ENCODE results near the gene SENP1. TPM values are rescaled to one million over a fixed set of nuclear protein-coding genes. Genes with fewer than 3 reads are reported as not detected.

SENP1 gene
- total and polyA plus RNA-seq, 2 of the 13 experiments (the other 11 are each of a cell fraction or from before 2014, with no cell fraction given), result 14.0 to 20.2 TPM

DNA sequence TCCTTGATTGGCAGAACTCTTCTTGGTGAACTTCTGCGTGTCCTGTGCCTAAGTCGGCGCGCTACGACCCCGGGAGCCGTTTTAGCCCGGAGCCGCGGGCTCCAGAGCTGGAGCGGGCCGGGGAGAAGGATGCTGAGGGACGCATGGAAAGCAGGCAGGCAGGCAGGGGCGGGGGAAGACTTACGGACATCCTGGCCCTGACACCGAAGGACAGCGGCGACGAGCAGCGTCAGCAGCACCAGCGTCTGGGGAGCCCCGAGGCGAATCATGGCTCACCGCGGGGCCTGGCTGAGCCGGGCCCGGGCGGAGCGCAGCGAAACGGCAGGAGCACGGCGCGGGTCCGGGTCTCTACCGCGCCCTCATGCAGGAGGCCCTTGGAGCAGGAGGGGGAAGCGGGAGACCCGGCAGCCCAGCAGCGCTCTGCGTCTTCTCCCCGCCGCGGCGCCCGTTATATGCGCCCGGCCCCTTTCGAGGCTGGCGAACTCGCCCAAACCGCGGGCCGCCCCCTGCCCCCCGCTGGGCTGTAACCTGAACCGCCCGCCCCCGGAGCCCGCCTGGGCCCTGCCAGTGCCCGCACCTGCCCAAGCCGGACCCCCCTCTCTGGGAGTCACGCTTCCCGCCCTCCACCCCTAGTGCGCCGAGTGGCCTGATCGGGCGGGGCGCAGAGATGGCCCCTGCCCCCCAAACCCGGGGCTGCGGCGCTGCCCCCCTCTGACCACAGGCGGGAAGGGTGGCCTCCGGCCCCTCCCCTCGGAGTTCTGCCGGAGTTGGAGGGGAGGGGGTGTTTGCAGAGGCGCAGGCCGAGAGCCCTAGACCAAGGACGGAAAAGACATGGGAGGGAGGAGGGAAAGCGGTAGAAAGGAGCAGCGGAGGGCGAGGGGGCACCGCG is 101.6 kb downstream of the SENP1 start, which contains the start of gene COL2A1 (continued):
- peak; percentile 78 for TF ChIP-seq HNRNPLL (IDR thresholded peaks at IDR 0.05; ENCODE audit: low read depth, low read length, poor library complexity, severe bottlenecking)
- TF ChIP-seq SMAD9 (CRISPR knock-in tag; IDR thresholded peaks at IDR 0.05), result 0 out of 2 replicates have a peak, but pooled peaks have one; percentile 44
- TF ChIP-seq CBFB (CRISPR knock-in tag; IDR thresholded peaks at IDR 0.05), result no peak
- TF ChIP-seq ZNF260 (CRISPR knock-in tag; IDR thresholded peaks at IDR 0.05; ENCODE audit: borderline replicate concordance, low read depth), result no peak
- TF ChIP-seq PHF21A (CRISPR knock-in tag; IDR thresholded peaks at IDR 0.05), result peak; percentile 30; the same call in 1 of the 2 replicates
- TF ChIP-seq ZBTB7A (CRISPR knock-in tag; IDR thresholded peaks at IDR 0.05), result 0 out of 2 replicates have a peak, but pooled peaks have one; percentile 23
- TF ChIP-seq, protein P1, sequence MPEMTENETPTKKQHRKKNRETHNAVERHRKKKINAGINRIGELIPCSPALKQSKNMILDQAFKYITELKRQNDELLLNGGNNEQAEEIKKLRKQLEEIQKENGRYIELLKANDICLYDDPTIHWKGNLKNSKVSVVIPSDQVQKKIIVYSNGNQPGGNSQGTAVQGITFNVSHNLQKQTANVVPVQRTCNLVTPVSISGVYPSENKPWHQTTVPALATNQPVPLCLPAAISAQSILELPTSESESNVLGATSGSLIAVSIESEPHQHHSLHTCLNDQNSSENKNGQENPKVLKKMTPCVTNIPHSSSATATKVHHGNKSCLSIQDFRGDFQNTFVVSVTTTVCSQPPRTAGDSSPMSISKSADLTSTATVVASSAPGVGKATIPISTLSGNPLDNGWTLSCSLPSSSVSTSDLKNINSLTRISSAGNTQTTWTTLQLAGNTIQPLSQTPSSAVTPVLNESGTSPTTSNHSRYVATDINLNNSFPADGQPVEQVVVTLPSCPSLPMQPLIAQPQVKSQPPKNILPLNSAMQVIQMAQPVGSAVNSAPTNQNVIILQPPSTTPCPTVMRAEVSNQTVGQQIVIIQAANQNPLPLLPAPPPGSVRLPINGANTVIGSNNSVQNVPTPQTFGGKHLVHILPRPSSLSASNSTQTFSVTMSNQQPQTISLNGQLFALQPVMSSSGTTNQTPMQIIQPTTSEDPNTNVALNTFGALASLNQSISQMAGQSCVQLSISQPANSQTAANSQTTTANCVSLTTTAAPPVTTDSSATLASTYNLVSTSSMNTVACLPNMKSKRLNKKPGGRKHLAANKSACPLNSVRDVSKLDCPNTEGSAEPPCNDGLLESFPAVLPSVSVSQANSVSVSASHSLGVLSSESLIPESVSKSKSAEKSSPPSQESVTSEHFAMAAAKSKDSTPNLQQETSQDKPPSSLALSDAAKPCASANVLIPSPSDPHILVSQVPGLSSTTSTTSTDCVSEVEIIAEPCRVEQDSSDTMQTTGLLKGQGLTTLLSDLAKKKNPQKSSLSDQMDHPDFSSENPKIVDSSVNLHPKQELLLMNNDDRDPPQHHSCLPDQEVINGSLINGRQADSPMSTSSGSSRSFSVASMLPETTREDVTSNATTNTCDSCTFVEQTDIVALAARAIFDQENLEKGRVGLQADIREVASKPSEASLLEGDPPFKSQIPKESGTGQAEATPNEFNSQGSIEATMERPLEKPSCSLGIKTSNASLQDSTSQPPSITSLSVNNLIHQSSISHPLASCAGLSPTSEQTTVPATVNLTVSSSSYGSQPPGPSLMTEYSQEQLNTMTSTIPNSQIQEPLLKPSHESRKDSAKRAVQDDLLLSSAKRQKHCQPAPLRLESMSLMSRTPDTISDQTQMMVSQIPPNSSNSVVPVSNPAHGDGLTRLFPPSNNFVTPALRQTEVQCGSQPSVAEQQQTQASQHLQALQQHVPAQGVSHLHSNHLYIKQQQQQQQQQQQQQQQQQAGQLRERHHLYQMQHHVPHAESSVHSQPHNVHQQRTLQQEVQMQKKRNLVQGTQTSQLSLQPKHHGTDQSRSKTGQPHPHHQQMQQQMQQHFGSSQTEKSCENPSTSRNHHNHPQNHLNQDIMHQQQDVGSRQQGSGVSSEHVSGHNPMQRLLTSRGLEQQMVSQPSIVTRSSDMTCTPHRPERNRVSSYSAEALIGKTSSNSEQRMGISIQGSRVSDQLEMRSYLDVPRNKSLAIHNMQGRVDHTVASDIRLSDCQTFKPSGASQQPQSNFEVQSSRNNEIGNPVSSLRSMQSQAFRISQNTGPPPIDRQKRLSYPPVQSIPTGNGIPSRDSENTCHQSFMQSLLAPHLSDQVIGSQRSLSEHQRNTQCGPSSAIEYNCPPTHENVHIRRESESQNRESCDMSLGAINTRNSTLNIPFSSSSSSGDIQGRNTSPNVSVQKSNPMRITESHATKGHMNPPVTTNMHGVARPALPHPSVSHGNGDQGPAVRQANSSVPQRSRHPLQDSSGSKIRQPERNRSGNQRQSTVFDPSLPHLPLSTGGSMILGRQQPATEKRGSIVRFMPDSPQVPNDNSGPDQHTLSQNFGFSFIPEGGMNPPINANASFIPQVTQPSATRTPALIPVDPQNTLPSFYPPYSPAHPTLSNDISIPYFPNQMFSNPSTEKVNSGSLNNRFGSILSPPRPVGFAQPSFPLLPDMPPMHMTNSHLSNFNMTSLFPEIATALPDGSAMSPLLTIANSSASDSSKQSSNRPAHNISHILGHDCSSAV (CRISPR knock-in tag; IDR thresholded peaks at IDR 0.05; ENCODE audit: borderline replicate concordance), result no peak
- no peak for TF ChIP-seq ZNF761 (CRISPR knock-in tag; conservative IDR thresholded peaks at IDR 0.05)
- TF ChIP-seq ZNF619 (CRISPR knock-in tag; IDR thresholded peaks at IDR 0.05), result 0 out of 2 replicates have a peak, but pooled peaks have one; percentile 7
- TF ChIP-seq KAT2B (IDR thresholded peaks at IDR 0.05; ENCODE audit: borderline replicate concordance, low read depth, low read length), result no peak
- TF ChIP-seq, protein P2, sequence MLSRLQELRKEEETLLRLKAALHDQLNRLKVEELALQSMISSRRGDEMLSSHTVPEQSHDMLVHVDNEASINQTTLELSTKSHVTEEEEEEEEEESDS (CRISPR knock-in tag; IDR thresholded peaks at IDR 0.05; ENCODE audit: borderline replicate concordance), result no peak
- no peak for TF ChIP-seq HNF4A (CRISPR knock-in tag; IDR thresholded peaks at IDR 0.05)
- TF ChIP-seq ZNF292 (CRISPR knock-in tag; IDR thresholded peaks at IDR 0.05; ENCODE audit: borderline replicate concordance, low read depth), result 0 out of 2 replicates have a peak, but pooled peaks have one; percentile 31
- TF ChIP-seq ZNF777 (CRISPR knock-in tag; IDR thresholded peaks at IDR 0.05), result peak; percentile 54; the same call in 1 of the 2 replicates
- TF ChIP-seq, protein P3, sequence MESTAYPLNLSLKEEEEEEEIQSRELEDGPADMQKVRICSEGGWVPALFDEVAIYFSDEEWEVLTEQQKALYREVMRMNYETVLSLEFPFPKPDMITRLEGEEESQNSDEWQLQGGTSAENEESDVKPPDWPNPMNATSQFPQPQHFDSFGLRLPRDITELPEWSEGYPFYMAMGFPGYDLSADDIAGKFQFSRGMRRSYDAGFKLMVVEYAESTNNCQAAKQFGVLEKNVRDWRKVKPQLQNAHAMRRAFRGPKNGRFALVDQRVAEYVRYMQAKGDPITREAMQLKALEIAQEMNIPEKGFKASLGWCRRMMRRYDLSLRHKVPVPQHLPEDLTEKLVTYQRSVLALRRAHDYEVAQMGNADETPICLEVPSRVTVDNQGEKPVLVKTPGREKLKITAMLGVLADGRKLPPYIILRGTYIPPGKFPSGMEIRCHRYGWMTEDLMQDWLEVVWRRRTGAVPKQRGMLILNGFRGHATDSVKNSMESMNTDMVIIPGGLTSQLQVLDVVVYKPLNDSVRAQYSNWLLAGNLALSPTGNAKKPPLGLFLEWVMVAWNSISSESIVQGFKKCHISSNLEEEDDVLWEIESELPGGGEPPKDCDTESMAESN (CRISPR knock-in tag; conservative IDR thresholded peaks at IDR 0.05), result no peak
- TF ChIP-seq ZNF75D (CRISPR knock-in tag; IDR thresholded peaks at IDR 0.05; ENCODE audit: borderline replicate concordance), result no peak
- TF ChIP-seq ZNF629 (CRISPR knock-in tag; conservative IDR thresholded peaks at IDR 0.05), result no peak

Measured in HepG2 (cell line).